ENCODE data around the gene AOPEP. TPM values are rescaled to one million over a fixed set of nuclear protein-coding genes. Genes with fewer than 3 reads are reported as not detected.

AOPEP gene
- total RNA-seq, 1 experiment from 2014 or later: 36.4 TPM

- no peak for DNase-seq (ENCODE audit: low read depth, low spot score)
- intact Hi-C loops (cut with micrococcal nuclease; ENCODE audit: unreplicated experiment): no loop called here
- in situ Hi-C loops (cut with HindIII; ENCODE audit: low pct_unique_long_range_greater_than_20kb, low sequenced_read_pairs): no loop called here
- no peak for ATAC-seq
- TF ChIP-seq REST (IDR thresholded peaks at IDR 0.05; ENCODE audit: insufficient read depth in 1 of 2, low read depth in 2 of 2, low read length in 1 of 2) (no peak), TCF7L2 (IDR thresholded peaks at IDR 0.05; ENCODE audit: low read depth, low read length) (no peak)
- BruUV-seq (replicated peaks): no TSS peak
- ChIA-PET CTCF (no interaction called here), POLR2A (no interaction called here)
- Histone ChIP-seq H3K9me3 (ENCODE audit: control insufficient read depth, insufficient read depth, low read depth, low read length) (no peaks in the 10 kb centered on the region), H3K27ac (ENCODE audit: low read length) (no peak overlapping the region), H3K27me3 (ENCODE audit: control insufficient read depth, insufficient read depth, low read length) (no peaks in the 10 kb centered on the region), H3K4me3 (ENCODE audit: low read depth in 2 of 2, low read length in 2 of 2) (no peak overlapping the region), H3K4me1 (ENCODE audit: control insufficient read depth, insufficient read depth, low read length) (peaks cover 42% of the 10 kb centered on the region), H3K36me3 (ENCODE audit: control insufficient read depth, insufficient read depth, low read length) (no peaks in the 10 kb centered on the region; the same call in 1 of the 2 replicates)
These were observed 332.4 kb downstream of the AOPEP start for GRCh38 chr9:95058795-95059386.

GRCh38 chr9:95060234-95060633 is 333.7 kb downstream of the AOPEP start:
- in situ Hi-C loops (cut with HindIII; ENCODE audit: low pct_unique_long_range_greater_than_20kb, low sequenced_read_pairs) (no loop called here), intact Hi-C loops (cut with micrococcal nuclease; ENCODE audit: unreplicated experiment) (no loop called here)
- no peaks in the 10 kb centered on the region for H3K27me3 ChIP-seq (ENCODE audit: control insufficient read depth, insufficient read depth, low read length)
- H3K4me3 ChIP-seq (ENCODE audit: low read depth in 2 of 2, low read length in 2 of 2): no peak overlapping the region
- DNase-seq (ENCODE audit: low read depth, low spot score) (no peak), ATAC-seq (no peak)
- CTCF ChIA-PET: no interaction called here
- H3K9me3 ChIP-seq (ENCODE audit: control insufficient read depth, insufficient read depth, low read depth, low read length): no peaks in the 10 kb centered on the region
- no peaks in the 10 kb centered on the region; the same call in 1 of the 2 replicates for H3K36me3 ChIP-seq (ENCODE audit: control insufficient read depth, insufficient read depth, low read length)
- BruUV-seq (replicated peaks): no TSS peak
- peaks cover 30% of the 10 kb centered on the region for H3K4me1 ChIP-seq (ENCODE audit: control insufficient read depth, insufficient read depth, low read length)
- POLR2A ChIA-PET: no interaction called here
- H3K27ac ChIP-seq (ENCODE audit: low read length): no peak overlapping the region
- no peak for TF ChIP-seq SIN3A (IDR thresholded peaks at IDR 0.05; ENCODE audit: borderline replicate concordance, insufficient read depth, low read depth, low read length)
- no peak for TF ChIP-seq TCF7L2 (IDR thresholded peaks at IDR 0.05; ENCODE audit: low read depth, low read length)
- no peak for TF ChIP-seq CTCF (IDR thresholded peaks at IDR 0.05)
- no peak for TF ChIP-seq REST (IDR thresholded peaks at IDR 0.05; ENCODE audit: insufficient read depth in 1 of 2, low read depth in 2 of 2, low read length in 1 of 2)
- no peak for TF ChIP-seq POLR2AphosphoS5 (IDR thresholded peaks at IDR 0.05; ENCODE audit: low read depth, low read length)

All from Panc1 (cell line).